ENCODE data around the gene TTC19.

Gene TTC19

DNA sequence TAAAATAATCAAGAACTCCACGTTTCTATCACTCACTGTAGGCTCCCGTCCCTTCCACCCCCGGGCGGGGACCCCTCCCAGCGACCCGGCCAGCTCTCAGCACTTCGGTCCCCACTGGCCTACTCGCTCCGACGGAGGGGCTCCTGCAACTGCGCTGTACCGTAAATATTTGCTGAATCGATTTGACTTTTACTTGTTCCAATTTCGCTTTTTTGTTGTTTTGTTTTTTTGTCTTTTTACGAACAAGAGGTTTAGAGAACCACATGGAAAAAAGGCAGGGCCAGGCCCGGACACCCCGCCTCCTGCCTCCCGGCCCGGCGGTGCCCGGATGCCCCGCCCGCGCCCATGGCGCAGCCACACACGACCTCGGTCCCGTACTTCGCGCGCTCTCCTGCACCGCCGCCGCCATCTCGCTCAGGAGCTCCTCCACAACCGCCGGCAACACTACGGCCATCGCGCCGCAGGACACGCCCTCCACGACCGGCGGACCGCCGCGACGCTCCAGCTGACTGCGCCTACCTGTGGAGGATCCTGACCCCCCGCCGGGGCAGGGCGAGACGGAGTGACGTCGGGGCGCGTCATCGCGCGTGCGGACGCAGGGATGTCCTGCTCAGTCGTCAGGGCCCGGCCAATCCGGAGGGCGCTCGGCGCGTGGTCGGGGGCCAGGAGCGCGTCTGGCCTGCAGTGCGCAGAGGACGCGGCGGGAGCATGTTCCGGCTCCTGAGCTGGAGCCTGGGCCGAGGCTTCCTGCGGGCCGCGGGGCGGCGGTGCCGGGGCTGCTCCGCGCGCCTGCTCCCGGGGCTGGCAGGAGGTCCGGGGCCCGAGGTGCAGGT lies at the start of gene TTC19, which contains the start of gene ZSWIM7 (continued):
- TF ChIP-seq, protein P1, sequence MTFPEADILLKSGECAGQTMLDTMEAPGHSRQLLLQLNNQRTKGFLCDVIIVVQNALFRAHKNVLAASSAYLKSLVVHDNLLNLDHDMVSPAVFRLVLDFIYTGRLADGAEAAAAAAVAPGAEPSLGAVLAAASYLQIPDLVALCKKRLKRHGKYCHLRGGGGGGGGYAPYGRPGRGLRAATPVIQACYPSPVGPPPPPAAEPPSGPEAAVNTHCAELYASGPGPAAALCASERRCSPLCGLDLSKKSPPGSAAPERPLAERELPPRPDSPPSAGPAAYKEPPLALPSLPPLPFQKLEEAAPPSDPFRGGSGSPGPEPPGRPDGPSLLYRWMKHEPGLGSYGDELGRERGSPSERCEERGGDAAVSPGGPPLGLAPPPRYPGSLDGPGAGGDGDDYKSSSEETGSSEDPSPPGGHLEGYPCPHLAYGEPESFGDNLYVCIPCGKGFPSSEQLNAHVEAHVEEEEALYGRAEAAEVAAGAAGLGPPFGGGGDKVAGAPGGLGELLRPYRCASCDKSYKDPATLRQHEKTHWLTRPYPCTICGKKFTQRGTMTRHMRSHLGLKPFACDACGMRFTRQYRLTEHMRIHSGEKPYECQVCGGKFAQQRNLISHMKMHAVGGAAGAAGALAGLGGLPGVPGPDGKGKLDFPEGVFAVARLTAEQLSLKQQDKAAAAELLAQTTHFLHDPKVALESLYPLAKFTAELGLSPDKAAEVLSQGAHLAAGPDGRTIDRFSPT (tag by site-specific recombination; IDR thresholded peaks at IDR 0.05), result peak; percentile 97
- peak; percentile 70 for TF ChIP-seq ZFHX2 (tag by site-specific recombination; conservative IDR thresholded peaks at IDR 0.05)
- no peak for TF ChIP-seq ZNF521 (tag by site-specific recombination; IDR thresholded peaks at IDR 0.05)
- TF ChIP-seq ZNF670 (tag by site-specific recombination; IDR thresholded peaks at IDR 0.05; ENCODE audit: low read depth), result no peak
- TF ChIP-seq, protein P2, sequence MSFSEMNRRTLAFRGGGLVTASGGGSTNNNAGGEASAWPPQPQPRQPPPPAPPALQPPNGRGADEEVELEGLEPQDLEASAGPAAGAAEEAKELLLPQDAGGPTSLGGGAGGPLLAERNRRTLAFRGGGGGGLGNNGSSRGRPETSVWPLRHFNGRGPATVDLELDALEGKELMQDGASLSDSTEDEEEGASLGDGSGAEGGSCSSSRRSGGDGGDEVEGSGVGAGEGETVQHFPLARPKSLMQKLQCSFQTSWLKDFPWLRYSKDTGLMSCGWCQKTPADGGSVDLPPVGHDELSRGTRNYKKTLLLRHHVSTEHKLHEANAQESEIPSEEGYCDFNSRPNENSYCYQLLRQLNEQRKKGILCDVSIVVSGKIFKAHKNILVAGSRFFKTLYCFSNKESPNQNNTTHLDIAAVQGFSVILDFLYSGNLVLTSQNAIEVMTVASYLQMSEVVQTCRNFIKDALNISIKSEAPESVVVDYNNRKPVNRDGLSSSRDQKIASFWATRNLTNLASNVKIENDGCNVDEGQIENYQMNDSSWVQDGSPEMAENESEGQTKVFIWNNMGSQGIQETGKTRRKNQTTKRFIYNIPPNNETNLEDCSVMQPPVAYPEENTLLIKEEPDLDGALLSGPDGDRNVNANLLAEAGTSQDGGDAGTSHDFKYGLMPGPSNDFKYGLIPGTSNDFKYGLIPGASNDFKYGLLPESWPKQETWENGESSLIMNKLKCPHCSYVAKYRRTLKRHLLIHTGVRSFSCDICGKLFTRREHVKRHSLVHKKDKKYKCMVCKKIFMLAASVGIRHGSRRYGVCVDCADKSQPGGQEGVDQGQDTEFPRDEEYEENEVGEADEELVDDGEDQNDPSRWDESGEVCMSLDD (tag by site-specific recombination; IDR thresholded peaks at IDR 0.05), result peak; percentile 54
- TF ChIP-seq, protein P3, sequence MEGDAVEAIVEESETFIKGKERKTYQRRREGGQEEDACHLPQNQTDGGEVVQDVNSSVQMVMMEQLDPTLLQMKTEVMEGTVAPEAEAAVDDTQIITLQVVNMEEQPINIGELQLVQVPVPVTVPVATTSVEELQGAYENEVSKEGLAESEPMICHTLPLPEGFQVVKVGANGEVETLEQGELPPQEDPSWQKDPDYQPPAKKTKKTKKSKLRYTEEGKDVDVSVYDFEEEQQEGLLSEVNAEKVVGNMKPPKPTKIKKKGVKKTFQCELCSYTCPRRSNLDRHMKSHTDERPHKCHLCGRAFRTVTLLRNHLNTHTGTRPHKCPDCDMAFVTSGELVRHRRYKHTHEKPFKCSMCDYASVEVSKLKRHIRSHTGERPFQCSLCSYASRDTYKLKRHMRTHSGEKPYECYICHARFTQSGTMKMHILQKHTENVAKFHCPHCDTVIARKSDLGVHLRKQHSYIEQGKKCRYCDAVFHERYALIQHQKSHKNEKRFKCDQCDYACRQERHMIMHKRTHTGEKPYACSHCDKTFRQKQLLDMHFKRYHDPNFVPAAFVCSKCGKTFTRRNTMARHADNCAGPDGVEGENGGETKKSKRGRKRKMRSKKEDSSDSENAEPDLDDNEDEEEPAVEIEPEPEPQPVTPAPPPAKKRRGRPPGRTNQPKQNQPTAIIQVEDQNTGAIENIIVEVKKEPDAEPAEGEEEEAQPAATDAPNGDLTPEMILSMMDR (tag by site-specific recombination; IDR thresholded peaks at IDR 0.05), result peak; percentile 85
- no peak for TF ChIP-seq RBAK (tag by site-specific recombination; IDR thresholded peaks at IDR 0.05)
- TF ChIP-seq ZBTB17 (tag by site-specific recombination; IDR thresholded peaks at IDR 0.05), result peak; percentile 88
- peak; percentile 99 for TF ChIP-seq ZBTB21 (tag by site-specific recombination; IDR thresholded peaks at IDR 0.05)
- peak; percentile 73; the same call in 1 of the 2 replicates for TF ChIP-seq ZSCAN16 (tag by site-specific recombination; IDR thresholded peaks at IDR 0.05)
- TF ChIP-seq ZNF626 (tag by site-specific recombination; IDR thresholded peaks at IDR 0.05), result 0 out of 2 replicates have a peak, but pooled peaks have one; percentile 29
- peak; percentile 100 for TF ChIP-seq ZIC2 (tag by site-specific recombination; IDR thresholded peaks at IDR 0.05)
- no peak for TF ChIP-seq ZNF354C (tag by site-specific recombination; IDR thresholded peaks at IDR 0.05; ENCODE audit: borderline replicate concordance, low read depth)
- TF ChIP-seq, protein P4, sequence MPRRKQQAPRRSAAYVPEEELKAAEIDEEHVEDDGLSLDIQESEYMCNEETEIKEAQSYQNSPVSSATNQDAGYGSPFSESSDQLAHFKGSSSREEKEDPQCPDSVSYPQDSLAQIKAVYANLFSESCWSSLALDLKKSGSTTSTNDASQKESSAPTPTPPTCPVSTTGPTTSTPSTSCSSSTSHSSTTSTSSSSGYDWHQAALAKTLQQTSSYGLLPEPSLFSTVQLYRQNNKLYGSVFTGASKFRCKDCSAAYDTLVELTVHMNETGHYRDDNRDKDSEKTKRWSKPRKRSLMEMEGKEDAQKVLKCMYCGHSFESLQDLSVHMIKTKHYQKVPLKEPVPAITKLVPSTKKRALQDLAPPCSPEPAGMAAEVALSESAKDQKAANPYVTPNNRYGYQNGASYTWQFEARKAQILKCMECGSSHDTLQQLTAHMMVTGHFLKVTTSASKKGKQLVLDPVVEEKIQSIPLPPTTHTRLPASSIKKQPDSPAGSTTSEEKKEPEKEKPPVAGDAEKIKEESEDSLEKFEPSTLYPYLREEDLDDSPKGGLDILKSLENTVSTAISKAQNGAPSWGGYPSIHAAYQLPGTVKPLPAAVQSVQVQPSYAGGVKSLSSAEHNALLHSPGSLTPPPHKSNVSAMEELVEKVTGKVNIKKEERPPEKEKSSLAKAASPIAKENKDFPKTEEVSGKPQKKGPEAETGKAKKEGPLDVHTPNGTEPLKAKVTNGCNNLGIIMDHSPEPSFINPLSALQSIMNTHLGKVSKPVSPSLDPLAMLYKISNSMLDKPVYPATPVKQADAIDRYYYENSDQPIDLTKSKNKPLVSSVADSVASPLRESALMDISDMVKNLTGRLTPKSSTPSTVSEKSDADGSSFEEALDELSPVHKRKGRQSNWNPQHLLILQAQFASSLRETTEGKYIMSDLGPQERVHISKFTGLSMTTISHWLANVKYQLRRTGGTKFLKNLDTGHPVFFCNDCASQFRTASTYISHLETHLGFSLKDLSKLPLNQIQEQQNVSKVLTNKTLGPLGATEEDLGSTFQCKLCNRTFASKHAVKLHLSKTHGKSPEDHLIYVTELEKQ (tag by site-specific recombination; IDR thresholded peaks at IDR 0.05; ENCODE audit: borderline replicate concordance), result peak; percentile 10; the same call in 1 of the 2 replicates
- TF ChIP-seq, protein P5, sequence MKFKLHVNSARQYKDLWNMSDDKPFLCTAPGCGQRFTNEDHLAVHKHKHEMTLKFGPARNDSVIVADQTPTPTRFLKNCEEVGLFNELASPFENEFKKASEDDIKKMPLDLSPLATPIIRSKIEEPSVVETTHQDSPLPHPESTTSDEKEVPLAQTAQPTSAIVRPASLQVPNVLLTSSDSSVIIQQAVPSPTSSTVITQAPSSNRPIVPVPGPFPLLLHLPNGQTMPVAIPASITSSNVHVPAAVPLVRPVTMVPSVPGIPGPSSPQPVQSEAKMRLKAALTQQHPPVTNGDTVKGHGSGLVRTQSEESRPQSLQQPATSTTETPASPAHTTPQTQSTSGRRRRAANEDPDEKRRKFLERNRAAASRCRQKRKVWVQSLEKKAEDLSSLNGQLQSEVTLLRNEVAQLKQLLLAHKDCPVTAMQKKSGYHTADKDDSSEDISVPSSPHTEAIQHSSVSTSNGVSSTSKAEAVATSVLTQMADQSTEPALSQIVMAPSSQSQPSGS (tag by site-specific recombination; IDR thresholded peaks at IDR 0.05; ENCODE audit: low read depth), result peak; percentile 76
- TF ChIP-seq BCL11B (tag by site-specific recombination; IDR thresholded peaks at IDR 0.05; ENCODE audit: low read depth), result peak; percentile 80; the same call in 1 of the 2 replicates
- peak; percentile 81; the same call in 1 of the 2 replicates for TF ChIP-seq ZNF785 (tag by site-specific recombination; IDR thresholded peaks at IDR 0.05)
- TF ChIP-seq ZNF549 (tag by site-specific recombination; IDR thresholded peaks at IDR 0.05), result no peak
- TF ChIP-seq ZNF501 (tag by site-specific recombination; IDR thresholded peaks at IDR 0.05), result peak; percentile 90
- peak; percentile 11; the same call in 1 of the 2 replicates for TF ChIP-seq ZSCAN30 (tag by site-specific recombination; IDR thresholded peaks at IDR 0.05)
- no peak for TF ChIP-seq ZSCAN23 (tag by site-specific recombination; IDR thresholded peaks at IDR 0.05)
- no peak for TF ChIP-seq ZNF140 (tag by site-specific recombination; IDR thresholded peaks at IDR 0.05)
- 0 out of 2 replicates have a peak, but pooled peaks have one; percentile 47 for TF ChIP-seq ZBTB1 (tag by site-specific recombination; IDR thresholded peaks at IDR 0.05)
- peak; percentile 5; the same call in 1 of the 2 replicates for TF ChIP-seq FEZF1 (tag by site-specific recombination; IDR thresholded peaks at IDR 0.05)
- TF ChIP-seq ZNF791 (tag by site-specific recombination; IDR thresholded peaks at IDR 0.05), result no peak
- TF ChIP-seq OSR2 (tag by site-specific recombination; IDR thresholded peaks at IDR 0.05), result peak; percentile 59; the same call in 1 of the 2 replicates
- TF ChIP-seq ZBTB48 (tag by site-specific recombination; IDR thresholded peaks at IDR 0.05), result no peak; the same call in 1 of the 2 replicates
- TF ChIP-seq ZNF600 (tag by site-specific recombination; IDR thresholded peaks at IDR 0.05), result peak; percentile 100
